Osteocyte (in vitro differentiated cells): ENCODE data around the gene TRAFD1. TPM values are rescaled to one million over a fixed set of nuclear protein-coding genes. Genes with fewer than 3 reads are reported as not detected.

Experiments used
- DNase-seq: peaks from one replicate; pipeline ENCODE4 v3.0.0; 2021; ENCODE audit warnings: mixed read lengths; ENCODE audit not compliant: unreplicated experiment; ENCODE audit errors: extremely low spot score
- H3K27ac Mint-ChIP-seq: one replicate; pipeline ENCODE4 v1.8.0; 2021; ENCODE audit warnings: mild to moderate bottlenecking, mixed read lengths; ENCODE audit not compliant: unreplicated experiment
- H3K27me3 Mint-ChIP-seq: one replicate; pipeline ENCODE4 v1.8.0; 2021; ENCODE audit warnings: mixed read lengths; ENCODE audit not compliant: unreplicated experiment
- H3K36me3 Mint-ChIP-seq: one replicate; pipeline ENCODE4 v1.8.0; 2021; ENCODE audit warnings: mixed read lengths; ENCODE audit not compliant: unreplicated experiment
- H3K4me1 Mint-ChIP-seq: one replicate; pipeline ENCODE4 v1.8.0; 2021; ENCODE audit warnings: mixed read lengths; ENCODE audit not compliant: unreplicated experiment
- H3K4me3 Mint-ChIP-seq: one replicate; pipeline ENCODE4 v1.8.0; 2021; ENCODE audit warnings: mild to moderate bottlenecking, moderate library complexity, mixed read lengths; ENCODE audit not compliant: unreplicated experiment
- H3K9me3 Mint-ChIP-seq: one replicate; pipeline ENCODE4 v1.8.0; 2021; ENCODE audit warnings: mixed read lengths; ENCODE audit not compliant: unreplicated experiment
- total RNA-seq: library from RNA; stranded (reverse); gene quantifications from 2 replicates; pipeline ENCODE4 v1.2.1, GENCODE V29; 2021
- TF ChIP-seq, protein P1 (sequence below): fragments of 200-600 bp; sonication (generic); IDR thresholded peaks from 2 replicates; pipeline ENCODE4 v1.5.0; 2021; ENCODE audit warnings: antibody characterized with exemption, mild to moderate bottlenecking, moderate library complexity

The TRAFD1 gene
- total RNA-seq, 1 donor from 2014 or later: 34.8 TPM

DNA sequence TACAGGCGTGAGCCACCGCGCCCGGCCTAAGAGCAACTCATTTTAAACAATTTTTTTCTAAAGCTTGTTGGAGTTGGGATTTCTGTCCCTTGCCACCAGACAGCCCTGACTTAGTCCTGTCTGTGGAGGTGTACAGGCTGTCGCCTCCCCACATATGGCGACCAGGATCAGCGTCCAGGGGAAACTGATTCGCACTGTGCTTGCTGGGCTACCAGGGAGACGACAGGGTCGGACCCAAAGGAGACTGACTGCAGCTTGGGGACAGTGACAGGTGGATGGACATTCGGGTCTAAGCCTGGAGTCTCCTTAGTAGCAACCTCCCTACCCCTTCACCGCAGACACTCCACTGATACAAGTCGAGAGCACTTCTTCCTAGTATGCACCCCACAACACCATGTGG is 40.3 kb downstream of the TRAFD1 start:
- no peak overlapping the region for H3K4me3 Mint-ChIP-seq
- peaks cover 4% of the 10 kb centered on the region for H3K4me1 Mint-ChIP-seq
- no peaks in the 10 kb centered on the region for H3K9me3 Mint-ChIP-seq
- H3K27me3 Mint-ChIP-seq: no peaks in the 10 kb centered on the region
- TF ChIP-seq, protein P1, sequence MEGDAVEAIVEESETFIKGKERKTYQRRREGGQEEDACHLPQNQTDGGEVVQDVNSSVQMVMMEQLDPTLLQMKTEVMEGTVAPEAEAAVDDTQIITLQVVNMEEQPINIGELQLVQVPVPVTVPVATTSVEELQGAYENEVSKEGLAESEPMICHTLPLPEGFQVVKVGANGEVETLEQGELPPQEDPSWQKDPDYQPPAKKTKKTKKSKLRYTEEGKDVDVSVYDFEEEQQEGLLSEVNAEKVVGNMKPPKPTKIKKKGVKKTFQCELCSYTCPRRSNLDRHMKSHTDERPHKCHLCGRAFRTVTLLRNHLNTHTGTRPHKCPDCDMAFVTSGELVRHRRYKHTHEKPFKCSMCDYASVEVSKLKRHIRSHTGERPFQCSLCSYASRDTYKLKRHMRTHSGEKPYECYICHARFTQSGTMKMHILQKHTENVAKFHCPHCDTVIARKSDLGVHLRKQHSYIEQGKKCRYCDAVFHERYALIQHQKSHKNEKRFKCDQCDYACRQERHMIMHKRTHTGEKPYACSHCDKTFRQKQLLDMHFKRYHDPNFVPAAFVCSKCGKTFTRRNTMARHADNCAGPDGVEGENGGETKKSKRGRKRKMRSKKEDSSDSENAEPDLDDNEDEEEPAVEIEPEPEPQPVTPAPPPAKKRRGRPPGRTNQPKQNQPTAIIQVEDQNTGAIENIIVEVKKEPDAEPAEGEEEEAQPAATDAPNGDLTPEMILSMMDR: no peak
- H3K36me3 Mint-ChIP-seq: peaks cover 25% of the 10 kb centered on the region
- no peak overlapping the region for H3K27ac Mint-ChIP-seq
- DNase-seq: no peak

DNA sequence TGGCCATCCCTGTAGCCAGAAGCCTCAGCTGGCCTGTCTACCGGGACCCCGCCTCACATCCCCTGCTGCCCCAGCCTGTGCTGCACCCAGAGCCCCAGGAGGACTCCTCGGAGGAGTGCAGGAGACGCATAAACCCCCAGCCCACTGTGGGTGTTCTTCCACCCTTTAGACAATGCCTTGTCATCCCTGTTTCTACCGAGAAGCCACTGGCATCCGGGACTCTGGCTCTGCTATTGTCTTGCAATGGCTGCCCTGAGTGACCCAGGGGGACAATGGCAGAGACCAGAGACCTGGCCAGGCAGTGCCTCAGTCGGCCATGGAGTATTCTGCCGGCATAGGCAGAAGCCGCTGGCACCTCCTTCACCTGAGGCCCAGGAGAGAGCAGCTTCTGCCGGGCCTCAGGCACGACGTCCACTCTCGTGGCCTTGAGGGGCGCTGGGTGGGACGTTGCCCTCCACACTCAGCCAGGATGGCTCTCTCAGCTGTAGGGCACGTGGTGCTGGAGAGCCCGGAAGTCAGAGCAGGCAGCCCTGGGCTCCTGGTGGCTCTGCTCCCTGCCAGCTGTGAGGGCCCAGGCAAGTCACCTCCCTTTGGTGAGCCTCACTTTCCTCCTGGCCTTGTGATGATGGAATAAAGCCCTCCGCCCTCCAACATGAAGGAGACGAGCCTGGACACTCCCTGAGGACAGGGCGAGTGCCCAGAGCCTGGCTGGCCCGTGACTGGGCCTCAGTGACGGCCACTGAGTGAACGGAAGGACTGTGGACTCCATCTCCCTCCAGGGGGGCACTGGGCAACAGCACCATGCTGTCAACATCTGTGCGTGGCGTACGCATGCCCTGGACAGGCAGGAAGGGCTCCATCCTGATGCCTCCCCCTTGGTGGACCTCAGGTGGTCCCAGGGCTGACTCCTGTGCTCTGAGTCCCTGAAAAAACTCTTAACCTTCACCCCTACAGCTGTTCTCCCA is 41.0 kb downstream of the TRAFD1 start:
- peaks cover 4% of the 10 kb centered on the region for H3K4me1 Mint-ChIP-seq
- peaks cover 20% of the 10 kb centered on the region for H3K36me3 Mint-ChIP-seq
- H3K4me3 Mint-ChIP-seq: no peak overlapping the region
- DNase-seq: no peak
- H3K9me3 Mint-ChIP-seq: no peaks in the 10 kb centered on the region
- TF ChIP-seq, protein P1: no peak
- H3K27ac Mint-ChIP-seq: no peak overlapping the region
- no peaks in the 10 kb centered on the region for H3K27me3 Mint-ChIP-seq

DNA sequence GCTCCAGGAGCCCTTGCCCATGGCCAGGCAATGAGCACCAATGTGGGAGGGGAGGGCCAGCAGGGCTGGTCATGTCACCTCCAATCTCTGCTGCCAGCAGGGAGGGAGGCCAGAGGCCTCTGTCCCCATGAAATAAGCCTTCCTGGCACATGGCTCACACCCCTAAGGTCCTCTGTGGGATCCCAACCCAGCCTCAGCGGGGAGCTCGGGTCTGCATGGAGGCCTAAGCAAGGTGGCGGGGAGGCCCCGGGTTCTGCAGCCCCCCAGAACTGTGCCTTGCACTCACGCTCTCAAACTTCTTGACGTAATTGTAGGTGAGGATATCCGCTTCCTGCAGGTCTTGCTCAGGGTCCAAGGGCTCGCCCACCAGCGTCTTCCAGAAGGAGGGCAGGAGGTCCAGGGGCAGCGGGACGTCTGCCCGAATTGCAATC is 41.7 kb downstream of the TRAFD1 start:
- no peak for DNase-seq
- TF ChIP-seq, protein P1: no peak
- peaks cover 14% of the 10 kb centered on the region for H3K36me3 Mint-ChIP-seq
- H3K4me3 Mint-ChIP-seq: no peak overlapping the region
- no peak overlapping the region for H3K27ac Mint-ChIP-seq
- H3K9me3 Mint-ChIP-seq: no peaks in the 10 kb centered on the region
- peaks cover 4% of the 10 kb centered on the region for H3K4me1 Mint-ChIP-seq
- no peaks in the 10 kb centered on the region for H3K27me3 Mint-ChIP-seq

DNA sequence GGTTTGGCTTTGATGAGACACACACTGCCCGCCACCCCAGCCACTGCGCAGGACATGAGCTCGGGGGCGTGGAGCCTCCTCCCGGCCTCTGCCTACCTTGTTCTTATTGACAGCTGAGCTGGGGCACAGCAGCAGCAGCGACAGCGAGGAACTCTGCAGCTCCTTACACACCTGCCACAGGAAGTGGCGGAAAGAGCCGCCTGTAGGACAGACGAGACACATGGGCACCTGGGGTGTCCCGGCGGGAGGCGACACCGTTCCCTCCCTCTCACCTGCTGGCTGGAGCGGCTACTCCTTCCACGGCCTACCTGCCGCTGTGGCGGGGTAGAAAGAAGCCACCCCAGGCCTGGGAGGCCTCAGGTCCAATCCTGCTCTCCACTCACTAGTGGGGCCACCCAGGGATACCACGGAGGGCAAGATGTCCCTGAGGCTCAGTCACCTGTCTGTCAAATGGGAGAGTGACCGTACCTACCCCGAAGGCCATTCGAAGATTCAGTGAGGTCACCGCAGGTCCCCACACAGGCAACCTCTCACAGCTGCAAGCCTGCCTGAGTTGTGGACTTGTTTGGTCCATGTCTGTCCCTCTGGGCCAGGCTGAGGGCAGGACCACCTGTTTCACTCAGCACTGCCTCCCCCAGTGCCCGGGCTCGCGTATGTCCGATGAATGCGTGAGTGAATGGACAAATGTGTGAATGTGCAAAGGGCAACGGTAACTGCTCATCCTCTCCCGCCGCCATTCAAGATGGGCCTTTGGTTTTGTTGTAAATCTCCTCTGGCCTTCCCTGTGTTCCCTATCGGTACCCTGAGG is 42.6 kb downstream of the TRAFD1 start:
- Mint-ChIP-seq H3K36me3 (peaks cover 15% of the 10 kb centered on the region), H3K27me3 (no peaks in the 10 kb centered on the region), H3K9me3 (no peaks in the 10 kb centered on the region), H3K4me1 (peaks cover 4% of the 10 kb centered on the region), H3K4me3 (no peak overlapping the region), H3K27ac (no peak overlapping the region)
- TF ChIP-seq, protein P1: no peak
- DNase-seq: no peak

DNA sequence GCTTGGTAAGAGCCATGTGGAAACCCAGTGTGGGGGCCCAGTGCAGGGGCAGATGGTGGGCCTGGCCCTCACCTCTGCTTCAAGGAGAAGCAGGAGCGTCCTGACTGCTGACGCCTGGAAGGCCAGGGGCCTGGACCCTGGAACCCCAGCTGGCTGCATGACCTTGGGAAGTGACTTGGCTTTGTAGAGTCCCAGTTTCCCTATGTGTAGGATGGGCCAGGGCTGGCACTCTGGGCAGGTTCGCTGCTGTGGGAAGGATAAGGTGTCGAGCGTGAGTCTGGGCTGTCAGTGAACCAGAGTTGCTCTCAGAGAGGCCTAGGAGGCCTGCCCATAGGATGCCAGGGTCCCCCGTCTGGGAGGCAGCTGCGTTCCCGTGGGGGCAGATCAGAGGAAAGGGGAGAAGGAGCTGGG is 43.2 kb downstream of the TRAFD1 start:
- no peaks in the 10 kb centered on the region for H3K9me3 Mint-ChIP-seq
- H3K27ac Mint-ChIP-seq: no peak overlapping the region
- no peak for DNase-seq
- no peaks in the 10 kb centered on the region for H3K27me3 Mint-ChIP-seq
- peaks cover 4% of the 10 kb centered on the region for H3K4me1 Mint-ChIP-seq
- peaks cover 14% of the 10 kb centered on the region for H3K36me3 Mint-ChIP-seq
- no peak overlapping the region for H3K4me3 Mint-ChIP-seq
- TF ChIP-seq, protein P1: no peak
